Memory B cell (primary cell): Measurements from ENCODE around the gene GPD2.
"Not testable (repeated sequence)": the region's sequence is repeated elsewhere in the genome, so short reads cannot be mapped to it uniquely, and the experiment has no call there.

Source experiments
- ATAC-seq: fragments of 150-1000 bp; cut with Tn5 transposase; 2 replicates; pipeline ENCODE4 v1.10.0; 2021; ENCODE audit warnings: low read depth, mild to moderate bottlenecking, moderate library complexity
- DNase-seq, 2 donors: peaks; one replicate each; pipeline ENCODE4 v3.0.0; 2022; ENCODE audit warnings: low spot score in 2 of 2
- H3K27ac Mint-ChIP-seq: one replicate; pipeline ENCODE4 v1.8.0; 2022; ENCODE audit warnings: mild to moderate bottlenecking, moderate library complexity, mixed read lengths
- H3K27me3 Mint-ChIP-seq: one replicate; pipeline ENCODE4 v1.8.0; 2022; ENCODE audit warnings: mixed read lengths
- H3K36me3 Mint-ChIP-seq: one replicate; pipeline ENCODE4 v1.8.0; 2022; ENCODE audit warnings: mild to moderate bottlenecking, mixed read lengths
- H3K4me1 Mint-ChIP-seq: one replicate; pipeline ENCODE4 v1.8.0; 2022; ENCODE audit warnings: mixed read lengths
- H3K4me3 Mint-ChIP-seq: one replicate; pipeline ENCODE4 v1.8.0; 2022; ENCODE audit warnings: mild to moderate bottlenecking, moderate library complexity, mixed read lengths
- H3K9me3 Mint-ChIP-seq: one replicate; pipeline ENCODE4 v1.8.0; 2022; ENCODE audit warnings: mixed read lengths

The GPD2 gene

DNA sequence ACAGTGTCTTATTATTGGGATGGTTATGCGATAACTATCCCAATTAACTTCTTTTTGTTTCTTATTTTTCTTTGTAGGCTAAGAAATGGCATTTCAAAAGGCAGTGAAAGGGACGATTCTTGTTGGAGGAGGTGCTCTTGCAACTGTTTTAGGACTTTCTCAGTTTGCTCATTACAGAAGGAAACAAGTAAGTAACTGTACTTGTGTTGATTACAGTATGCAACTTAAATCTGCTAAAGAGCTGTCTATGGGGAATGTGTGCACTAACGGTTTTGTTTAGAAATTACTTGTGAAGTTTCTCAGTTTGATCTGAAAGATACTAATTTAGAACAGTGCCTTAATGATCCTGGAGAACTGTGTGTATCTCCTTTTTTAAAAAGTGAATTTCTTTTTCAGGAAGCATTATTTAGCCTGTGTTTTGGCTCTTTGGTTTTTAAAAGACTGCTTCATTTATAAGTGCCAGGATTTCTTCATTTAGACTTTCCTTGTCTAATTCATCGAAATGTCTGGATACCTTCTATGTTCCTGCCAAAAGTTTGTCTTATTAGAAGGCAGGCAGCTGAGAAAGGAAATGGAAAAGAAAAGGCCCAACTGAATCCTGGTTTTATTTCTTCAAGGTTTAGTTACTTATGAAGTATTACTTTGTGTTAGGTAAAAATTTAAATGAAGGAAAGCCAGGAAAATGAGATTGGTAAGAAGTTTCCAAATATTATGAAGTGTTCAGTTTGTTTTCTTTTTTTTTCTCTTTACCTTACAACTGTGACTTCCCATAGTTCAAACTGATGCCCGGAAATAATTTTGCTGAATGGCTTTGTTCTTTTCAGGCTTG, 40.1 kb downstream of the GPD2 start:
- no peak overlapping the region for H3K4me3 Mint-ChIP-seq
- peak overlapping the region; percentile 31 for H3K27ac Mint-ChIP-seq

DNA sequence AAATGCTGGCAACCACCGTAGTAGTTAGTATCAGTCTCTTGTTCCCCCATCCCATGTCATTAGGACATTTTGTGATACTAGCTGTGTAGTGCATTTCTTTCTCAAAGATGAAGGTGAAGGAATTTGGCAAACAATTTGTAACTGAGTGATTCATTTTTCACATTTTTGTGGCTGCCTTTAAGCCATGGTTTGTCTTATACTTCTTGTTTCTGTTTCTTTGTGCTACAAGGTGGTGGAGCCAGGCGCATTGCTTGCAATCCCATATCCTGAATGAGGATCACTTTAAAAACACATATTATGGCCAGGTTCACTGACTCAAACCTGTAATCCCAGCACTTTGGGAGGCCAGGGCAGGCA, 40.6 kb downstream of the GPD2 start:
- ATAC-seq (no peak), DNase-seq (no peak)
- Mint-ChIP-seq H3K27ac (peak overlapping the region; percentile 31), H3K4me1 (peaks cover 7% of the 10 kb centered on the region), H3K27me3 (no peaks in the 10 kb centered on the region), H3K36me3 (peaks cover 11% of the 10 kb centered on the region), H3K4me3 (no peak overlapping the region), H3K9me3 (no peaks in the 10 kb centered on the region)

More for the DNA sequence above, 40.1 kb downstream of the GPD2 start:
- Mint-ChIP-seq H3K9me3 (no peaks in the 10 kb centered on the region), H3K36me3 (peaks cover 11% of the 10 kb centered on the region), H3K4me1 (peaks cover 11% of the 10 kb centered on the region), H3K27me3 (no peaks in the 10 kb centered on the region)
- DNase-seq, result no peak
- no peak for ATAC-seq

DNA sequence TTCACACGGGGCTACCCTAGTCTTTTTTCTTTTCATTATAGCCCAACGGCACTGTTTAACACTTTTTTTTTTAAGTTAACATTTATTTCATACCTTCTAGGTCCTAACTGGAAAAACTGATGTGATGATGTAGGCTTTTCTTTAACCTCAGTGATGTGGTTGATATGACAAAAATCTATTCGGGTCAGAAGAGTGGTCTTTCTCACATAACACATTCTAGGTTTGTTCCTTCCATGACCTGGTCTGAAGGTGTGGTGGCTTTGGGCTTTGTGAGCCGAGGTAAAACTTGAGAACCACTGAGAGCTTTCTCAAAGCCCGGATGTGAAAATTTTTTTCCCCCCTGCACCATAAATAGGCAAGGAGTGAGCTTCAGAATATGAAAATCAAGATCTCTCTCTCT, 44.2 kb downstream of the GPD2 start:
- peaks cover 3% of the 10 kb centered on the region for H3K9me3 Mint-ChIP-seq
- H3K36me3 Mint-ChIP-seq, result peaks cover 15% of the 10 kb centered on the region
- peaks cover 8% of the 10 kb centered on the region for H3K4me1 Mint-ChIP-seq
- no peak overlapping the region for H3K27ac Mint-ChIP-seq
- ATAC-seq, result no peak
- DNase-seq, result no peak
- no peak overlapping the region for H3K4me3 Mint-ChIP-seq
- H3K27me3 Mint-ChIP-seq, result no peaks in the 10 kb centered on the region

DNA sequence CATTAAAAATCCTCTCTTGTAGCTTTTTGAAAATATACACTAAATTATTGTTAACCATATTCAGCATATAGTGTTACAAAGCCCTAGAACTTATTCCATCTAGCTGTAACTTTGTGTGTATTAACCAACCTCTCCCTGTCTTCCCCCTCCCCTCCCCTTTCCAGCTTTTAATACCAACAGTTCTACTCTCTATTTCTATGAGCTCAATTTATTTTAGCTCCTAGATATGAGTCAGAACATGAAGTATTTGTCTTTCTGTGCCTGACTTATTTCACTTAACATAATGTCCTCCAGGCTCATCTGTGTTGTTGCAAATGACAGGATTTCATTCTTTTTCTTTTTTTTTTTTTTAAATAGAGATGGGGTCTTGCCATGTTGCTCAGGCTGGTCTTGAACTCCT, 45.1 kb downstream of the GPD2 start:
- peaks cover 8% of the 10 kb centered on the region for H3K4me1 Mint-ChIP-seq
- peaks cover 3% of the 10 kb centered on the region for H3K9me3 Mint-ChIP-seq
- H3K27ac Mint-ChIP-seq, result no peak overlapping the region
- H3K36me3 Mint-ChIP-seq, result peaks cover 15% of the 10 kb centered on the region
- DNase-seq (no peak), ATAC-seq (no peak)
- H3K4me3 Mint-ChIP-seq, result no peak overlapping the region
- no peaks in the 10 kb centered on the region for H3K27me3 Mint-ChIP-seq

DNA sequence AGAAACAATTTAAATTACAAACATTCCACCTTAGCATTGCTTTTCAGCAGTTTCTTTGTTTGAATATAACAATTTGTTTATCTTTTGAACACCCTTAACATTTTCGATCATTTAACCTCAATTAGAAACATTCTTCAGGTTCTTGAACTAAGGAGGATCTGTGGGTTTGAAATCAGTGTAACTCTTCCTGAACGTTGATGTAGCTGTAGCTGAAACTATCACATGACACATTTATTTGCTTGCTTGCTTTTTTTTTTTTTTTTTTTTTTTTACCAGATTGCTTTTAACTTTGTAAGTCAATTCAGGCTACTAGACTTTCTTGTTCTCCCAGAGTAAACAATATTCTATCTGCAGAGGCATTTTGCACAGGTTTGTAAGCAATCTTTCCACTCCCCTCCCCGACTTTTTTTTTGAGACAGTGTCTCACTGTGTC, 47.6 kb downstream of the GPD2 start:
- Mint-ChIP-seq H3K27ac (no peak overlapping the region), H3K9me3 (peaks cover 3% of the 10 kb centered on the region), H3K27me3 (no peaks in the 10 kb centered on the region), H3K4me3 (no peak overlapping the region), H3K36me3 (peaks cover 9% of the 10 kb centered on the region), H3K4me1 (peaks cover 6% of the 10 kb centered on the region)
- no peak for ATAC-seq
- no peak for DNase-seq

DNA sequence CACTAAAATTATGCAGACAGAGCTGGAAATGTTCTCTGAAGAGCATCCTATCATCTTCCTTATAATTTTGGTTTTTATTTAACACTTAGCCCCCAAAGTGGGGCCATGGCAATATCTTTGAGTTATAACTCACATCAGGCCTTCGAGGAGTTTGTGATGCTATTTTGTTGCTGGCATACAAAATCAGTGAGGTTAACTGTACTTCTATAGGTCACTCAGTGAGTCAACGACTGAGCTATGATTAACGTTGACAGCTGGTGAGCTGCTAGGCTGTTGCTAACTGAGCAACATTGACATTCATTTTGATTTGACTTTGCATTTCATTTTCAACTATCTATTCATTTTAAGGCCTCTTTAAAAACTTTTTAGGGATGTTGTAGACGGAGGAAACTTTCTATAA, 50.0 kb downstream of the GPD2 start:
- Mint-ChIP-seq H3K36me3 (peaks cover 4% of the 10 kb centered on the region), H3K27me3 (no peaks in the 10 kb centered on the region), H3K27ac (no peak overlapping the region), H3K9me3 (peaks cover 3% of the 10 kb centered on the region), H3K4me3 (no peak overlapping the region), H3K4me1 (peaks cover 9% of the 10 kb centered on the region)
- ATAC-seq (no peak), DNase-seq (no peak)

DNA sequence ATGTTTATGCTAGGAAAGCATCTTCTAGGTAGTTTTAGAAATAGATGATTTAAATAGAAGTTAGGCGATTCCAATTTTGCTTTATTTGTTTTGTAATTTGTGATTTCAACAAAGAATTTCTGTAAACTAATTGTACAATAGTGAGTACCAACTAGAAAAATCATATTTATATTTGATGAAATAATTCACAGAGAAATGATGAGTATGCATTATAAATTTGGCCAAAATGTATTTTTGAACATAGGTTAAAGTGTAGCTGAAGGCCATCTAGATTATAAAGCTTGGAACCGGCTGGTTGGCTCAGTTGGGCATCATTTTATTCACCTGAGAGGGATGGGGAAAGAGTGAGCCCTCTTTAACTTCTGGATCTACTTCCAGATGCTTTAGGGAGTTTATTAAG, 50.4 kb downstream of the GPD2 start:
- no peak overlapping the region for H3K4me3 Mint-ChIP-seq
- DNase-seq (no peak), ATAC-seq (no peak)
- peaks cover 4% of the 10 kb centered on the region for H3K36me3 Mint-ChIP-seq
- H3K9me3 Mint-ChIP-seq, result peaks cover 3% of the 10 kb centered on the region
- no peaks in the 10 kb centered on the region for H3K27me3 Mint-ChIP-seq
- no peak overlapping the region for H3K27ac Mint-ChIP-seq
- peaks cover 9% of the 10 kb centered on the region for H3K4me1 Mint-ChIP-seq

DNA sequence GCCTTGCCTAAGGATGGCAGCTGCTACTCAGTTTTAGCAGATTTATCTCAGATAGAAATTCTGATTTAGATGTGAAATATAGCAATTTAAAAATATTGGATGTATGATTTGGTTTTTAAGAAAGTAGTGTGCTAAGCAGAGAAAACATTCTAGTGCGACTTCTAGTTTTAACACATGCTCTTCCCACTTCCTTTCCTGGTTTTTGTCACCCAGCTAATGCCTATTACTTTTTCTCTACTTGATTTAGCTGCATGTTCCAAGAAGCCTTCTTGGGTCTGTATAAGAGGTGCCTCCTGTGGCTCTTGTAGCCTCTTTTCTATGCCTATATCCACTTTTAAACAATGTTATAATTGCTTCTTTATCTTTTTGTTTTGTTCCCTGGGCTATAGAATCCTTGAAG, 53.0 kb downstream of the GPD2 start:
- H3K4me3 Mint-ChIP-seq, result no peak overlapping the region

DNA sequence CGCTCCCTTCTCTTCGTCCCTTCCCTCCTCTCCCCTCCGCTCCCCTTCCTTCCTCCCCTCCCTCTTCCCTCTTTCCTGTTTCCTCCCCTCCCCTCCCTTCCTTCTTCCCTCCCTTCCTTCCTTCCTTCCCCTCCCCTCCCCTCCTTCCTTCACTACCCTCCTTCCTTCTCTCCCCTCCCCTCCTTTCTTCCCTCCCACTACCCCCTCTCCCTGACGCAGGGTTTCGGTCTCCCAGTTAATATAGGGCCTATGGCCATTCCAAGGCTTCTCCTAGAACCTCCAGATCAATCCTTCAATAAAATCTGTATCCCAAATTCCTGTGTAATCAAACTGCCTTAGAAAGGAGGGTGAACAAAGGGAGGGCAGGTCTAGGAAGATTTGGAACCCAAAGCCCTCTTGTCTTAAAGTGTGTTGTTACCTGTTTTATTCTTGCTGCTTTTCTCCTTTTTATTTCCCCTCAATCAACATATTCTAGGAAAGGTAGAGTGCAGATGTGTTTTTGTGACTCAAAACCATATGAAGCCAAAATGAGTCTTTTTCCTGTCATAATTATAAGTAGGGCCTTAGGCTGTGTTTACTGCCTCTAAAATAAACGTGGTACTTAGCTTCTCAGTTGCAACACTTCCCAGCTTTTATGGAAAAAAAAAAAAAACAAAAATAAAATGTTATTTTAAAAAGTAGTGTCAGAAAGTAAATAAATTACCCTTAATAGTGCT, 53.7 kb downstream of the GPD2 start:
- peaks cover 12% of the 10 kb centered on the region for H3K4me1 Mint-ChIP-seq
- peaks cover under 1% of the 10 kb centered on the region for H3K9me3 Mint-ChIP-seq
- peaks cover 1% of the 10 kb centered on the region for H3K36me3 Mint-ChIP-seq
- no peak overlapping the region for H3K27ac Mint-ChIP-seq
- H3K4me3 Mint-ChIP-seq, result no peak overlapping the region
- ATAC-seq (no peak), DNase-seq (no peak)
- no peaks in the 10 kb centered on the region for H3K27me3 Mint-ChIP-seq

More for the DNA sequence above, 53.0 kb downstream of the GPD2 start:
- Mint-ChIP-seq H3K27ac (no peak overlapping the region), H3K9me3 (peaks cover 3% of the 10 kb centered on the region), H3K4me1 (peaks cover 14% of the 10 kb centered on the region), H3K36me3 (peaks cover 4% of the 10 kb centered on the region), H3K27me3 (no peaks in the 10 kb centered on the region)
- DNase-seq, result no peak
- no peak for ATAC-seq

DNA sequence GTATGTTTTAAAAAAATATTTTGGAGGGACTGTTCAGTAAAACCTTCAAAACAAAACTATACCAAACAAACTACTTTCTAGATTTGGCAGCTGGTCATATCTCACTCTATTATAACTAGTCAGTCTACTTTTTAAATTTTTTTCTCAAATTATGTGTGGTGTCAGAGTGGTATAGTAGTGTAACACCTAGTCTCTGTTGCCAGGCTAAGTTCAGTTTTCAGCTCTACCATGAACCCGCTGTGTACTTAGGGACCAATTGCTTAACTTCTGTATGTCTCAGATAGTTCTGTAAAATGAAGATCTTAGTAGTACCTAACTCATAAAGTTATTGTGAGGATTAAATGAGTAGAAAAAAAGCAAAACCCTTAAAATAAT, 54.3 kb downstream of the GPD2 start:
- H3K27me3 Mint-ChIP-seq, result no peaks in the 10 kb centered on the region
- no peaks in the 10 kb centered on the region for H3K9me3 Mint-ChIP-seq
- no peaks in the 10 kb centered on the region for H3K36me3 Mint-ChIP-seq
- no peak for DNase-seq
- H3K4me1 Mint-ChIP-seq, result peaks cover 12% of the 10 kb centered on the region
- ATAC-seq, result no peak
- H3K27ac Mint-ChIP-seq, result no peak overlapping the region
- no peak overlapping the region for H3K4me3 Mint-ChIP-seq

DNA sequence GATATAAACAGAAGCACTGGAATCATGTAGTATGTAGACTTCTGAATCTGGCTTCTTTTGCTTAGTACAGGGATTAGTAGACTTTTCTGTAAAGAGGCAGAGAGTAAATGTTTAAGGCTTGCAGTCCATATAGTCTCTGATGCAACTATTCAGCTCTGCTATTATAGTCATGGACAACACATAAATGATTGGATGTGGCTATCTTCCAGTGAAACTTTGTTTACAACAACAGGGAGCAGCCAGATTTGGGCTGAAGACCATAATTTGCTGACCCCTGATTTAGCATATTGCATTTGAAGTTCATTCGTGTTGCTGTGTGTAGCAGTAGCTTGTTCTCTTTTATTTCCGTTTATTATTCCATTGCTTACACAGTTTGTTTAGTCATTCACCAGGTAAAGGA, 55.0 kb downstream of the GPD2 start:
- no peak for DNase-seq
- no peaks in the 10 kb centered on the region for H3K36me3 Mint-ChIP-seq
- H3K4me3 Mint-ChIP-seq, result no peak overlapping the region
- no peaks in the 10 kb centered on the region for H3K27me3 Mint-ChIP-seq
- no peak overlapping the region for H3K27ac Mint-ChIP-seq
- H3K4me1 Mint-ChIP-seq, result peaks cover 12% of the 10 kb centered on the region
- no peaks in the 10 kb centered on the region for H3K9me3 Mint-ChIP-seq
- ATAC-seq, result no peak

DNA sequence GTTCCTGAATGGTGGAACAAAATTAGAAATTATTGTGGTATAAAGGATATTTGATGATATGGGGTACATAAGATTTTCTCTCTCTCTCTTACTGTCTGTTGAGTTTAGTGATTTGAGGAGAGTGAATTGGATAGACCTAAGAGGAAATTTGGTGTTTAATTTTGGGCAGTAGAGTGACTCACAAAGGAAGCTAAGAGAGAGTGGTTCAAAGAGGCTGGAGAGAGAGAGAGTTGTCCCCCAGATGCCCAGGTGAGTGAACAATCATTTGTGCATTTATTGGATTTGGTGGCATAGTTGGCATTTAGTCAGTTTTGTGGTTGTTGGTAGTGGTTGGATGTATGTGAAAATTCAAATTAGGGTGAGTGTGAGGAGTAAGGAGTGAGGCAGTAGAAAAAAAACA, 56.8 kb downstream of the GPD2 start:
- Mint-ChIP-seq H3K9me3 (no peaks in the 10 kb centered on the region), H3K4me1 (peaks cover 12% of the 10 kb centered on the region), H3K4me3 (no peak overlapping the region), H3K36me3 (peaks cover 3% of the 10 kb centered on the region), H3K27me3 (no peaks in the 10 kb centered on the region), H3K27ac (no peak overlapping the region)
- no peak for DNase-seq
- ATAC-seq, result no peak

DNA sequence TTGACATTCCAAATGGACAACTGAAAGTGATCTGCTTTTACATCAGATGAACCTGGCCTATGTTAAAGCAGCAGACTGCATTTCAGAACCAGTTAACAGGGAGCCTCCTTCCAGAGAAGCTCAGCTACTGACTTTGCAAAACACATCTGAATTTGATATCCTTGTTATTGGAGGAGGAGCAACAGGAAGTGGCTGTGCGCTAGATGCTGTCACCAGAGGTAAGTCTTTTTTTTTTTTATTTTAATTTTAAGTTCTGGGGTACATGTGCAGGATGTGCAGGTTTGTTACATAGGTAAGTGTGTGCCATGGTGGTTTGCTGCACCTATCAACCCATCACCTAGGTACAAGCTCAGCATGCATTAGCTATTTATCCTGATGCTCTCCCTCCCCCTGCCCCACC, 59.8 kb downstream of the GPD2 start:
- H3K4me3 Mint-ChIP-seq, H3K27me3 Mint-ChIP-seq, H3K4me1 Mint-ChIP-seq, H3K36me3 Mint-ChIP-seq, H3K27ac Mint-ChIP-seq, H3K9me3 Mint-ChIP-seq, DNase-seq, ATAC-seq: not testable (repeated sequence)

DNA sequence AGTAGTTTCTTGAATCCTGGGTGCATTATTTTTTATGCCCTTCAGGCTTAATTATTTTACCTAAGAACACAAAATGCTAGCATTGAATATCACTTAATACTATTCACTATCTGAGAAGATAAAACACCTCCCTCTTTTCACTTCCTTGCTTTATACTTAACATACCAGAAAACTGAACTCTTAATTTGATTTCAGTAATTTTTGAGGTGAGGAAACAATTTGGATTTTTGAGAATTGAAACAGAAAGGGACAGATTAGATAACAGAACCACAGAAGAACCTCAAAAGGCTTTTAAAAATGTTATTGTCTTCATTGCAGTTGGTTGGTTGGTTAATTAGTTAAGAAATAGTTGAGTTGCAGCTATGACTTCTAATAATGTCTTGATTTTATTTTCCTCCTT, 69.5 kb downstream of the GPD2 start:
- no peak overlapping the region for H3K4me3 Mint-ChIP-seq
- H3K27ac Mint-ChIP-seq, result peak overlapping the region; percentile 14
- H3K36me3 Mint-ChIP-seq, result peaks cover 6% of the 10 kb centered on the region
- H3K27me3 Mint-ChIP-seq, result no peaks in the 10 kb centered on the region
- H3K4me1 Mint-ChIP-seq, result peaks cover 7% of the 10 kb centered on the region
- DNase-seq, result no peak
- ATAC-seq, result no peak
- H3K9me3 Mint-ChIP-seq, result peaks cover 1% of the 10 kb centered on the region

DNA sequence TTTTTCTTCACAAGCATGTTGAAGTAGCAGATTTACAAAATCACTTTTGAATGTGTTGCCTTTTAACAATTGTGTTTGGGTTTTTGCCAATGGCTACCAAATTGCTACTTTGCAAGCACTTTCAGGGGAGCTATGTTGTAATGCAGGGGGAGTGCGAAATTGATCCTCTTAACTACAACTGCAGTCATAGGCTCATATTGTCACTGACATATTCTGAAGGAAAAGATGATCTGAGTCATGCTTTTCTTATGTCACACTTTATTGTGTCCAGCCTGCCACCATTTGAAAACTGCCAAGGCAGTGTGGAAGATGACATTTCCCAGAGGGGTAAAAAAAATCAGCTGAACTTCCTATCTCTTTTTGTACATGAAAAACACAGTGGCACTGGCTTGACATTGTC, 74.9 kb downstream of the GPD2 start:
- Mint-ChIP-seq H3K4me3 (no peak overlapping the region), H3K36me3 (peaks cover 19% of the 10 kb centered on the region), H3K9me3 (peaks cover 1% of the 10 kb centered on the region), H3K4me1 (peaks cover 7% of the 10 kb centered on the region), H3K27ac (peak overlapping the region; percentile 71), H3K27me3 (no peaks in the 10 kb centered on the region)
- DNase-seq (no peak), ATAC-seq (no peak)
